ENCODE data around the gene PRSS2.

DNA sequence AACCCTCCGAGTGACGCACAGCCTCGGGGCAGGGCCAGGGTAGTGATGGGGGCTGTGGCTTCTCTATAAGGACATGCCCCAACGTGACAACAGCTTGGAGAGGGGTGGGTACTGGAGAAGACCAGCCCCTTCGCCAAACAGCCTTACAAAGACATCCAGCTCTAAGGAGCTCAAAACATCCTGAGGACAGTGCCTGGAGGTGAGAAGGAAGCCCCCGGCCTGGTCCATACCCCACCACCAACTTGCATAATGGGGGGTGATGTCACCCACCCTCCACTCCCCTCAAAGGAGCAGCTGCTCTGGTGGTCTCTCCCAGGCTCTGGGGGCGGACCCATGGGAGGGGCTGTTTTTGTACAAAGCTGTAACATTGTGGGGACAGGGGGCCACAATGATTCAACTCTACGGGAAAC, 15.1 kb downstream of the PRSS2 start:
- TF ChIP-seq CTCF (IDR thresholded peaks at IDR 0.05): no peak
- no peak for TF ChIP-seq POLR2A (IDR thresholded peaks at IDR 0.05; ENCODE audit: low read depth)
